GDM1 (cell line): Measurements from ENCODE around the gene MICAL2.

Source experiments
- DNase-seq: peaks from one replicate; lab custom pipeline; 2025; lab: John Stamatoyannopoulos, UW

The MICAL2 gene

GRCh38 chr11:12171921-12172320 is 61.5 kb downstream of the MICAL2 start:
- DNase-seq, result no peak

- DNase-seq, result no peak
Measured at GRCh38 chr11:12172493-12173013, 62.2 kb downstream of the MICAL2 start.

- DNase-seq, result no peak
Measured at GRCh38 chr11:12173111-12173510, 62.7 kb downstream of the MICAL2 start.

GRCh38 chr11:12174128-12174476 is 63.7 kb downstream of the MICAL2 start:
- DNase-seq, result no peak

GRCh38 chr11:12174477-12175143 is 64.2 kb downstream of the MICAL2 start:
- DNase-seq, result peak; percentile 33

GRCh38 chr11:12175694-12176241 is 65.4 kb downstream of the MICAL2 start:
- DNase-seq, result no peak

- no peak for DNase-seq
Measured at GRCh38 chr11:12176410-12176809, 66.0 kb downstream of the MICAL2 start.

GRCh38 chr11:12177739-12178338 is 67.4 kb downstream of the MICAL2 start:
- DNase-seq, result no peak

GRCh38 chr11:12179019-12179418 is 68.6 kb downstream of the MICAL2 start:
- DNase-seq, result no peak

- DNase-seq, result no peak
Measured at GRCh38 chr11:12179531-12179930, 69.1 kb downstream of the MICAL2 start.

GRCh38 chr11:12180257-12181205 is 70.1 kb downstream of the MICAL2 start:
- no peak for DNase-seq

- DNase-seq, result no peak
Measured at GRCh38 chr11:12182302-12182675, 71.9 kb downstream of the MICAL2 start.

- DNase-seq, result no peak
Measured at GRCh38 chr11:12182676-12183541, 72.5 kb downstream of the MICAL2 start.

- DNase-seq, result no peak
Measured at GRCh38 chr11:12183827-12184620, 73.6 kb downstream of the MICAL2 start.

GRCh38 chr11:12184699-12185098 is 74.3 kb downstream of the MICAL2 start:
- no peak for DNase-seq

- no peak for DNase-seq
Measured at GRCh38 chr11:12185106-12185690, 74.8 kb downstream of the MICAL2 start.

GRCh38 chr11:12185914-12186313 is 75.5 kb downstream of the MICAL2 start:
- DNase-seq, result no peak

GRCh38 chr11:12186701-12187100 is 76.3 kb downstream of the MICAL2 start:
- DNase-seq, result no peak

GRCh38 chr11:12187399-12187798 is 77.0 kb downstream of the MICAL2 start:
- no peak for DNase-seq
